HG03520 (cell line): ENCODE measurements around the gene CHST13.

Source experiments
- ATAC-seq: cut with Tn5 transposase; IDR thresholded peaks from one replicate; pipeline ENCODE4 v1.9.1; 2021; ENCODE audit warnings: mild to moderate bottlenecking, moderate library complexity; ENCODE audit not compliant: unreplicated experiment

Gene CHST13

GRCh38 chr3:126539558-126540250 lies 15.7 kb downstream of the CHST13 start:
- no peak for ATAC-seq

- ATAC-seq: no peak
Measured at GRCh38 chr3:126540342-126540849, 16.4 kb downstream of the CHST13 start.

DNA sequence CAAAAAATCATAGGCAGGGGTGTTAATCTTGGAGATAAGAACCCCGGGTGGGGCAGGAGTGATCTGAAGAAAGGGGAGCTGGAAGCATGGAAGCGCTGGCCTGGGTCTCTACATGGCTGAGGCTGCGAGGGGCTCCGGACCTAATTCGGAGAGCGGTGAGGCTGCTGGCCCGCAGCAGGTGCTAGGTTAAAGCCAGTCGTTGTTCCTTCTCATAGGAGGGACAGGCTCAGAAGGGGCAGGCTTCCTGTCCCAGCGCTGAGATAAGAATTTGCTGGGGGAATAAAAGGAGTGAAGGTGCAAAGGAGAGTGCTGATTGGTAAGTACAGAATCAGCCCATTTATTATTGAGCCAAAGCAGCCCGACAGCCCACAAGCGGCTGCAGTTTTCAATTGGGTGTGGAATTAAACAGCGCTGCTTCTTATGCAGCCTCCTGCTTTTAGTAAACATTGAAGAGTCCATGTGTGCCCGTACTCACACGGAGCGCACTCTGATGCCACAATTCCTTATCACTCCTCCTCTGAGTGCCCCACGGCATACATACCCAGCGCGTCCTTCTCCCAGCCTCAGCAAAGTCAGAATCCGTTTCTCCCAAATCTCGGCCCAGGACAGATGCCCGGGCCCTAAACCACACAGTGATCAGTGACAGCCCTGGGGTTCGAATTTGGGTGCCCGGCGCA lies 17.1 kb downstream of the CHST13 start:
- ATAC-seq: no peak

DNA sequence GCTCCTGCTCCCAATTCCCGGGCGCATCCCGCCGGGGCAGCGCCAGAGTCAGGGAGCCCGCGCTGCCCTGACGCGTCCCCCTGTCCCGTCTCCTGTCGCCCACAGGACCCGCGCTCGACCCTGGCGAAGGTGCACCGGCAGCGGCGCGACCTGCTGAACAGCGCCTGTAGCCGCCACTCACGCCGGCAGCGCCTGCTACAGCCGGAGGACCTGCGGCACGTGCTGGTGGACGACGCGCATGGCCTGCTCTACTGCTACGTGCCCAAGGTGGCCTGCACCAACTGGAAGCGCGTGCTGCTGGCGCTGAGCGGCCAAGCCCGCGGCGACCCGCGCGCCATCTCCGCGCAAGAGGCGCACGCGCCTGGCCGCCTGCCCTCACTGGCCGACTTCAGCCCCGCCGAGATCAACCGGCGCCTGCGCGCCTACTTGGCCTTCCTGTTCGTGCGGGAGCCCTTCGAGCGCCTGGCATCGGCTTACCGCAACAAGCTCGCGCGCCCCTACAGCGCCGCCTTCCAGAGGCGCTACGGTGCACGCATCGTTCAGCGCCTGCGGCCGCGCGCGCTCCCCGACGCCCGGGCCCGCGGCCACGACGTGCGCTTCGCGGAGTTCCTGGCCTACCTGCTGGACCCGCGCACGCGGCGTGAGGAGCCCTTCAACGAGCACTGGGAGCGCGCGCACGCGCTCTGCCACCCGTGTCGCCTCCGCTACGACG lies 17.8 kb downstream of the CHST13 start:
- ATAC-seq: no peak

DNA sequence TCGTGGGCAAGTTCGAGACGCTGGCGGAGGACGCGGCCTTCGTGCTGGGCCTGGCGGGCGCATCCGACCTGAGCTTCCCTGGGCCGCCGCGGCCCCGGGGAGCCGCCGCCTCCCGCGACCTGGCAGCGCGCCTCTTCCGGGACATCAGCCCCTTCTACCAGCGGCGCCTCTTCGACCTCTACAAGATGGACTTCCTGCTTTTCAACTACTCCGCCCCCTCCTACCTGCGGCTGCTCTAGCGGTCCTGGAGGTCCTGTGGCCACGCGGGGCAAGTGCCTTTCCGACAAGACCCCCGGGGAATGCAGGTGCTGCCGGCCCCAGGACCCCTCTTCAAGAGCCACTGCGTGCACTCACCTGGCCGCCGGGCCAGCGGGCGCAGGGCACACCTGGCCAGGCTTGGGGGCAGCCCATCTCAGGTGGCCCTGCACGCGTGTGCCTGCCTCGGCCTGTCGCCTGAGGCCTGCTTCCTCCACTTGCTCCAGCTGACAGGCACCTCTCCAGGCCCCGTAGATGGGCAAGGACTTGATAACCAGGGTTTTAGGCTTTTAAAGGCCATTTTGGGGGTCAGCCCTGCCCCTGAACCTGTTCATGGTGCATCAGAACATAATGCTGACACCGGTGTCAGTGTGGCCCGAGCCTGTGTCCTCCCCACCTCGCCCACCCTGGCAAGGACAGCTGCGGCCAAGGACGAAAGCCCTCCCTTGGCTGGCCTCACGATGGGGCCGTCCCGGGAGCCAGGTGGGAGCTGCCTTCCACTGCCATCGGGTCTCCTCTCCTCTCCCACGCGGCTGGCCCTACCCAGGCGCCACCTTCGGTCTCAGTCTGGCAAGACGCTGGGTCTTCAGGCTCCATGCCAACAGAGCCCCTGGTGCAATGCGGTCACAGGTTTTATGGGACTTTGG lies 18.6 kb downstream of the CHST13 start:
- ATAC-seq: no peak

- ATAC-seq: no peak
Measured at GRCh38 chr3:126543457-126544061, 19.6 kb downstream of the CHST13 start.

DNA sequence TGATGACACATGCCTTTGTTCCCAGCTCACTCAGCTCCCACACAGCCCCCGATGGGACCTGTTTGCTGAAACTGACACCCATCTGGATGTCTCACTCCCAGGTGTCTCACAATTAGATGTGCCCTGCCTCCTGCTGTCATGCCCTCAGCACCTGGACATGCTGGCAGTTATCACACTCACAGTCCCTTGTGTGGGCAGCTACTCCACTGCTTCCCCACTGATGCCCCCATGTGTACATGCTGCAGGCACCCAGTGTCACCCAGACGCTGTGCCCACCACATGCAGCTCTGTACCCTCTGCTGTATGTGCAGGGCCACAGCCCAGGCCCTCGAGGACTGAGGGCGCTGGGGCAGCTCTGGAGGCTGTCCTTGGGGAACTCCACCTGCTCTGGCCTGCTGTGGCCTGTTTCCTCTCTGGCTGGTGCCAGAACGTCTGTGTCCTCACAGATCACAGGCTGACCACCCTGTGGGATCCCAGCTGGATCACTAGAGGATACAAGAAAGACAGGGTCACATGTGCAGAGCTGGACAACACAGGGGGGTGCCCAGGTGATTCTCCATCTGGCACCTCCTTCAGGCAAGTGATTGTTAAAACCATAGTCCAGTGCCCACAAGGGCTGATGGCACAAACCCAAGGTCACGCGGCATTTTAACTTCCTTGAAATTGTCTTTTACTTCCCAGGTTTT lies 20.8 kb downstream of the CHST13 start:
- no peak for ATAC-seq

DNA sequence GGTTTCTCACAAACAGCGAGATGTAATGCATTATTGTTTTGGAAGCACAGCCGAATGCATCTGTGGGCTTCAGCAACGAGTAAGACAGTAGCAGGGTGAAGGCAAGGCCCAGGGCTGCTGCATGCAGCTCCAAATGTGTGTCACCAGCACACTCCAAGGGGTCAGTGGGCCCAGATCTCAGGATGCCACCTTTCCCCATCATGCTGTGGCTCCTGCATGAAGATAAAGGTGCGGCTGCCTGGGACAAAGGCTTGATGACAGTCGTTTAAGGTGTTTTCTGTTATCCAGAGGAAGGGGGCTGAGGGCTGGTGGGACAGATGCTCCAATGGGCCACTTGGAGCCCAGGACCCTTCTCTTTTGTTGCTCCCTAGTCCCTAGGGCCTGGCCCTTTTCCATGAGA lies 21.6 kb downstream of the CHST13 start:
- no peak for ATAC-seq

GRCh38 chr3:126546013-126546412 lies 22.1 kb downstream of the CHST13 start:
- no peak for ATAC-seq

DNA sequence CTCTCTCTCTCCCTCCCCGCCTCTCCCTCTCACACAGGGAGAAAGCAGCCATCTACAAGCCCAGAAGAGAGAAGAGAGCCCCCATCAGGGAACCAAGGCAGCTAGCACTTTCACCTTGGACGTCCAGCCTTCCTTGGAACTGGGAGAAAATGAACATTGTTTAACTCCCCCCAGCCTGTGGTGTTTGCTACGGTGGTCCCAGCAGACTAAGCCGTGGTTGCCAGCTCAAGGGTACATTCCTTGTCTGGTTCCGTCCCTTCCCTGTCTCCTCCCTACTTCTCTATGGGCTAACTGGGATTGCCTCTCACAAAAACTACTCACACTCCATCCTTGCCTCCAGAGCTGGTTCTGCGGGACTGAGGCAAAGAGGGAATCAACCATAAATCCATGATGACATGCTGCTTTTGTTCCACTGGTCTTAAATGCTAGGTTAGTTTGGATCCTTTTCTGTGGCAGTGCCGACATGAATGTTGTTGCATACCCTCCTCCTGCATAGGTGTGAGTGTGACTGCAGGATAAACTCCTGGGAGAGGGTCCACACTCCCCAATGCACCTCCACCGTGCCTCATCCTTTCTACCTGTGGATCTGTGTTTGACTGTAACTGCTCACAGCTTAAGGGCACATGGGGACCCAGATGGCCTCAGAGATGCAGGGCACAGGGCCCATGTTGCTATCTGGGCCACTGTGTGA lies 22.7 kb downstream of the CHST13 start:
- ATAC-seq: no peak

GRCh38 chr3:126547721-126548120 lies 23.8 kb downstream of the CHST13 start:
- no peak for ATAC-seq

DNA sequence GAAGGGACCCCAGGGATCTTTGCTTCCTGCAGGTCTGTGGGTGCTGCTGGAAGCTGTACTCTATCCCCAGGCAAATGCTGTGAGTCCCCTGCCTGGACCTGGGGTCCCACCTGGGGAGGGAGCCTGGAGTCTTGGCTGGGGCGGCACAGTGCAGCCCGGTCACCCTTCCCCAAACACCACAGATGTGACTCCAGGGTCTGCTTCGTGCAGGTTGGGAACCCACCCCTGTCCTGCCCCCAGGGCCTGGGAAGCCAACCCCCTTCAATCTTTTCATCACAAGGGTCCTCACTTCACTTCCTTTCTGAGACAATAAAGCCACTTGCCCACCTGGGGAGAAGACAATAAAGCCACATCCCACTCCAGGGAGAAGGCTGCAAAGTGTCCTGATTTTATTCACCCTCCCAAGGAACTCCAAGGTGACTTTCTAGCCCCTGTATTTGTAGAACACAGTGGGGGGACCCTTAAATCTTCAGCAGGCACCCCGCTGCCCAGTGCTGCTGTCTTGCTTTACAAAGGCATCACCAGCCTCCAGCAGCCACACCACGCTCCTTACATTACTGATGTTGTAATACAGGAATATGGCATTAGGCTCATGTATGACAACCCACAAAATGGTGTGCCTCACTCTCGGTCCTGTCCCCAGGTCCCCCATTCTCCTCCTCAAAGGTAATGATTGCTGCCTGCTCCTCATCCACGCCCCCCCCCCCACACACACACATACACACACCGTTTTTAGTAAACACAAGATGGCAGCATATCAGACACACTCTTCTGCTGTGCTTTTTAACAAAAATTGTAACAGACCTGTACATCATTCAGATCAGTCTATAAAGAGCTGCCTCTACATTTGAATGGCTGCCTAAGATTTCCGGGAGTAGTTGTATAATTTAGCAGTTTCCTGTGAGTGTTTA lies 24.9 kb downstream of the CHST13 start:
- ATAC-seq: no peak

DNA sequence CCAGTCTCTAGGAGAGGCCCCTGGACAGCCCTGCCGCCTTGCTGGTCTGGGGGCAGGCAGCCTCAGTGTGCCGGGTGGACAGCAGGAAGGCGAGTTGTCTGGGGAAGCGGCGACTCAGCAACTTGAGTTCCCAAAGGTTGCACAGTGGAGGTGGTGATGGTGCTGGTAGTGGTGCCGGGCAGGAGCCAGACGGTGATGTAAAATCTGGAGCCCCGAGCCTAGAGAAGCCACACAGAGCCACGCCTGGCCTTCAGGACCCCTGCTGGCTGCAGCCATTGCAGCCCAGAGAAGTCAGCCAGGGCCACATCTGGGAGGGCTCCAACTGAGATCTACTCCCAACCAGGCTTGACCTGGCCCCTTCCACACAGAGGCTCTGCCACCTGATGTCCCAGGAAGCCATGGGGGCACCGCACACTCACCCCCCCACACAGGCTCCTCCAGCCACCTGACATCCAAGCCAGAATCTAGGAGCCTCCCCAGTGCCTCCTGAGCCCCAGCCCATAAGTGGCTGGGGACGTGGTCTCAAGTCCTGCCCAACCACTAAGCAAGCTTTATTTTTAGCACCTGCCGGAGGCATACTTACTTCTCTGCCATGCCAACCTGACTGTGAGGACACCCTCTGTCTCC lies 26.0 kb downstream of the CHST13 start:
- no peak for ATAC-seq

DNA sequence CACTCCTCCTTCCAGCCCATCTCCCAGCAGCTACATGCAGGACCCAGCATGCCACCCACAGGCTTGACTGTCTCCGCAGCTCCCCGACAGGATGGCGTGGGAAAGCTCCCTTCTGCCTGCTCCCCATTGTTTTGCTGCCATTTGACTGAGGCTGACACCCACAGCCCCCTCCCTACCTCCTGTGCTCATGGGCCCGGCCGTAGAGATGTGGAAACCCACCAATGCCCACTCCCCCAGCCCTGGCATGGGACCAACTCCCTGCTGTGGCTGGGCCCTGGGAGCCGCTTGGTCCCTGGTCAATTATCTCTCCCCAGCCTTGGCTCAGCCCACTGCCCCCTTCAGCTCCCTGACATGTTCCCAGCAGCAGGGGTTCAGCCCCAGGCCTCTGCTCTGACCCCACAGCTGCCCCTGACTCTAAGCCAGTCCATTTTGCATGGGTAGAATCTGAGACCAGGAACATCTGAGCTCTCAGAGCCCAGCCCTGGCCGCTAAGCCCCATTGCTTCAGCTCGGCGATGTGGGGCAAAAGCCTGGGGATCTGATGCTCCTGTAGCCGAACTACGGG lies 26.6 kb downstream of the CHST13 start:
- ATAC-seq: no peak

- ATAC-seq: no peak
Measured at GRCh38 chr3:126551121-126551838, 27.3 kb downstream of the CHST13 start.

- no peak for ATAC-seq
Measured at GRCh38 chr3:126551839-126552687, 28.1 kb downstream of the CHST13 start.
